Measurements from ENCODE around the gene EMILIN1. TPM values are rescaled to one million over a fixed set of nuclear protein-coding genes. Genes with fewer than 3 reads are reported as not detected.

Gene EMILIN1
- total and polyA plus RNA-seq, 2 of the 8 experiments (the other 6 are each of a cell fraction or from before 2014, with no cell fraction given) = 1.9 to 3.0 TPM

GRCh38 chr2:27067385-27067784 is 11.0 kb upstream of the EMILIN1 start:
- no peaks in the 10 kb centered on the region for H3K9me3 ChIP-seq (ENCODE audit: insufficient read depth in 2 of 2, low read depth in 1 of 2, low read length in 1 of 2)
- no peak overlapping the region for H2BK5ac ChIP-seq (ENCODE audit: low read depth, low read length)
- 91% methylated on average over 5 of the region's 5 CpGs; no CpG with 5 or more reads in 1 of the 2 experiments for WGBS, 2 experiments (ENCODE audit: extremely low coverage in 1 of 2, insufficient coverage in 1 of 2, insufficient read length in 1 of 2, insufficient replicate concordance in 2 of 2, low coverage in 1 of 2, low lambda C conversion rate in 2 of 2, missing lambda C conversion rate in 1 of 2)
- H3K27me3 ChIP-seq (replicated peaks in 1 of 4; ENCODE audit: control insufficient read depth in 3 of 4, extremely low read depth in 1 of 4, insufficient read depth in 3 of 4, low read length in 3 of 4) = no peaks in the 10 kb centered on the region
- DNase-seq (ENCODE audit: low read depth in 1 of 2, low spot score in 2 of 2) (no peak), FAIRE-seq (no peak)
- no peak overlapping the region for H3K27ac ChIP-seq (ENCODE audit: low read depth, low read length)
- H3K56ac ChIP-seq (replicated peaks; ENCODE audit: insufficient read length, low read depth, low read length) = no peak overlapping the region
- no peak overlapping the region for H2BK15ac ChIP-seq (ENCODE audit: low read length)
- H3K4me2 ChIP-seq (ENCODE audit: insufficient read depth in 1 of 2, low read depth in 2 of 2, low read length in 2 of 2) = no peak overlapping the region
- H3K36me3 ChIP-seq (ENCODE audit: control insufficient read depth in 2 of 4, insufficient read depth in 4 of 4, low read length in 3 of 4) = peaks cover 12 to 41% (median 18%) of the 10 kb centered on the region in 4 experiments; a peak in 7 of 8 replicates
- peaks cover 6 to 8% of the 10 kb centered on the region in 2 experiments for H4K20me1 ChIP-seq (replicated peaks in 1 of 2; ENCODE audit: control insufficient read depth in 1 of 2, insufficient read depth in 2 of 2, low read length in 2 of 2)
- H3K14ac ChIP-seq (ENCODE audit: insufficient read length) = no peak overlapping the region
- H3K9ac ChIP-seq (replicated peaks in 1 of 4; ENCODE audit: extremely low read depth in 1 of 4, low read depth in 3 of 4, low read length in 3 of 4) = no peak overlapping the region
- H3K23me2 ChIP-seq (ENCODE audit: low read depth, low read length) = peaks cover 12% of the 10 kb centered on the region; the same call in 1 of the 2 replicates
- peaks cover 0 to 12% of the 10 kb centered on the region in 2 experiments; a peak in 3 of 4 replicates for H3K79me2 ChIP-seq (ENCODE audit: control insufficient read depth in 1 of 2, insufficient read depth in 2 of 2, low read length in 2 of 2)
- H3K23ac ChIP-seq (ENCODE audit: insufficient read length) = no peak overlapping the region
- no peak overlapping the region for H3K4ac ChIP-seq (replicated peaks; ENCODE audit: insufficient read length, low read depth, low read length)
- ChIA-PET CTCF (ENCODE audit: partially characterized antibody) (interaction anchor here (0.5 to 1.7 kb wide), 8 partner anchors 11 to 907 kb away, joined by 3 to 5 read pairs (median 3); partner anchors contain the start of gene KHK), POLR2A (ENCODE audit: partially characterized antibody) (interaction anchor here (0.6 to 18.5 kb wide), 6 partner anchors 11 to 1521 kb away, joined by 3 to 441 read pairs (median 6); partner anchors contain the start of genes AGBL5 and TMEM214)
- H2BK20ac ChIP-seq (ENCODE audit: low read length) = no peak overlapping the region
- no peak overlapping the region for H2AK5ac ChIP-seq (ENCODE audit: low read depth, low read length)
- no peak overlapping the region for H2BK12ac ChIP-seq (ENCODE audit: low read depth, low read length)
- H4K5ac ChIP-seq (ENCODE audit: insufficient read length, low read depth, low read length) = no peak overlapping the region
- no peak overlapping the region for H4K8ac ChIP-seq (ENCODE audit: extremely low read depth, insufficient read depth, low read length)
- H3K4me3 ChIP-seq (ENCODE audit: extremely low read depth in 1 of 4, insufficient read depth in 2 of 4, low read depth in 3 of 4, low read length in 4 of 4) = no peak overlapping the region
- H4K91ac ChIP-seq (replicated peaks; ENCODE audit: insufficient read length, low read length) = no peak overlapping the region
- H3K4me1 ChIP-seq (replicated peaks in 1 of 4; ENCODE audit: control insufficient read depth in 3 of 4, insufficient read depth in 4 of 4, low read length in 3 of 4) = peaks cover 0 to under 1% (median 0%) of the 10 kb centered on the region in 4 experiments; a peak in 3 of 7 replicates
- peaks cover 12% of the 10 kb centered on the region; the same call in 1 of the 2 replicates for H3K79me1 ChIP-seq (ENCODE audit: low read depth, low read length)
- no peak overlapping the region for H2AFZ ChIP-seq (ENCODE audit: low read length)
- no peak overlapping the region for H2BK120ac ChIP-seq (replicated peaks; ENCODE audit: low read depth, low read length)
- no peak overlapping the region for H3K18ac ChIP-seq (ENCODE audit: extremely low read depth, low read length)
- TF ChIP-seq POU5F1 (IDR thresholded peaks at IDR 0.05; ENCODE audit: low read depth, low read length) (no peak), HDAC6 (IDR thresholded peaks at IDR 0.05; ENCODE audit: low read depth, low read length) (no peak)

Data from H1 (cell line).